Epithelial cell of proximal tubule (primary cell): ENCODE results near the gene TUBB. TPM values are rescaled to one million over a fixed set of nuclear protein-coding genes. Genes with fewer than 3 reads are reported as not detected.

Experiments
- DNase-seq: peaks from one replicate; pipeline ENCODE4 v3.0.0-alpha.2; 2011; ENCODE audit warnings: low read depth
- H3K4me3 ChIP-seq: 2 replicates; pipeline ENCODE4 v1.5.1; 2011; ENCODE audit warnings: low read depth, mild to moderate bottlenecking, low read length
- CTCF ChIP-seq: conservative IDR thresholded peaks from 2 replicates; pipeline ENCODE4 v1.5.1; 2012; ENCODE audit warnings: low read depth, mild to moderate bottlenecking, low read length
- total RNA-seq: library from RNA; depleted of rRNA; stranded (reverse); fragments of >200 nt; gene quantifications from 2 replicates; pipeline ENCODE4 v1.2.3, GENCODE V29; 2015

Gene TUBB
- total RNA-seq, 1 donor from 2014 or later = 1,157 TPM

DNA sequence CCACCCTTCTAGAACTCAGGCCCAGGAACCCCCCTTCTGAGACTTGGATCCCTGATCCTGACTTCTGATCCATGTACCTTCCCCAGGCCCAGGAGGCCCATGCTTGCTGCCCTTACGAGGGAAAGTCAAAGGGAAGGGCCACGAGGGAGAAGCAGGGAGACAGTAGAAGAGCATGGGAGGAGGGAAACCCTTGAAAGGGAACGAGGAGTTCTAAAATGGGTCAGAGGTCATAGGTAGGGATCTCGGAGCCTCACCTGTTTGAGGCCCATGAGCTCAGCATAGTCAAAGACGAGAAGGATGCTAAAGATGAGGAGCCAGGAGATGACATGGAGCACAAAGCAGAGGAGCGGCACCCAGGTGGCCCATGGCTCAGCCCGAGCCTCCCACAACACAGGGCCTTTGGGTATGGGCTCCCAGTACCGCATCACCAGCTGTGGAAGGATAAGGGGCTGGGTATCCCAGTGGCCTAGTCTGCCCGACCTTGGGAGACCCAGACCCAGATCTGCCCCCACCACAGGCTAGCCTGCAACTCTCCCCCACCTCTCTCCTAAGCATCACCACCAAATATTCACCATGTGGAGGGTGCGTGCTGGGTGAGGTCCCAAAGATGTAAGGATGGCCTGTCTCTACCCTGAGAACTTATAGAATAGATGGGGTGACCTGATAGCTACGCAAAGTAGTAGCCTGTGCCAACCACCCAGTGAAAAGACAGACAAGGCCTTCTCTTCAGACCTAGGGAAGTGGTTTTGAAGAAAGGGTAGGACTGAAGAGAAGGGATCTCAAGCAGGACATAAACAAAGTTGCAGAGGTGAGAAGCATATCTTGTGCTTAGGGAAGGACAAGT is 30.9 kb upstream of the TUBB start:
- DNase-seq = no peak
- no peak overlapping the region for H3K4me3 ChIP-seq

GRCh38 chr6:30689985-30690384 is 30.2 kb upstream of the TUBB start:
- TF ChIP-seq CTCF = no peak
- peak overlapping the region; percentile 82 for H3K4me3 ChIP-seq
- no peak for DNase-seq

More for the DNA sequence above, 30.9 kb upstream of the TUBB start:
- no peak for TF ChIP-seq CTCF

DNA sequence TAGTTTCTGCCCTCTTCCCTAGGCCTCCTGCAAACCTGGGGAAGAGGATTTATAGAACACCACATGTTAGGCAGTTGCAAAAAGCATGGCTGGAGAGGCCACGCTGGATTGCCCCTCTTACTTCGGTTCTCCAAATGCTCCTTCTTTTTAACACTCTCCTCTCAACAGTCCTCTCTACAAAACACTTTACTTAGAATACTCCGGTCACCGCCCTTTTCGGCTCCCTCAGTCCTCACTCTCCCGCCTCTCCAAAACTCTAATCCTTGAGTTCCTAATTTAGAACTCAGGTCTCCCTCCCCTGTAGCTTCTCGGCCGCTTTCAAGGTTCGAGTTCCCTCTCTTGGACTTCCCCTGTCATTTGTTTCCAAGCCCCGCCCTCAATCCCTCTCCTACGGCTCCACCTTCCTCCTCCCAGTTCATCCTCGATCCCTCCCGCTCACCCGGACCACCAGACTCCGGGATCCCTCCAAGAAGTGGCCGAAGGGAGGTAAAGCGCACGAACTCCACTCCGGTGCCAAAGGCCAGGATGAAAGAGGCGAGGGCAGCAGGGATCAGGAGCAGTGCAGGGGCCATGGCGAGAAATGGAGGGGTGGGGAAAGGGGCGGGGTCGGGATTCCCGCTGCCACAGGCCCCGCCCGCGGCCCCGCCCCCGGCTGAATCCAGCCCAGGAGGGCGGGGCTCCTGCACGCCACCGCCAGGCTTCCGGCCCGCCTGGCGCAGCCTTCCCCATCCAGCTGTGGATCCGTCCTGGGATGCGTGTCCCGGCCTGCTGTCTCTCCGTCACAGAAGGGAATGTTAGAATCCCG is 29.5 kb upstream of the TUBB start, which contains the start of gene NRM:
NRM (minus strand) TSS at position 582 of the 805 bp plus-strand sequence; CDS start at position 572, 10 bp downstream.
- peak within 1 kb of the TSS; percentile 82 for H3K4me3 ChIP-seq
- no peak for TF ChIP-seq CTCF
- no peak for DNase-seq

- no peak for DNase-seq
- H3K4me3 ChIP-seq = peak overlapping the region; percentile 82
- no peak for TF ChIP-seq CTCF
These were observed 28.8 kb upstream of the TUBB start for GRCh38 chr6:30691208-30691847.

DNA sequence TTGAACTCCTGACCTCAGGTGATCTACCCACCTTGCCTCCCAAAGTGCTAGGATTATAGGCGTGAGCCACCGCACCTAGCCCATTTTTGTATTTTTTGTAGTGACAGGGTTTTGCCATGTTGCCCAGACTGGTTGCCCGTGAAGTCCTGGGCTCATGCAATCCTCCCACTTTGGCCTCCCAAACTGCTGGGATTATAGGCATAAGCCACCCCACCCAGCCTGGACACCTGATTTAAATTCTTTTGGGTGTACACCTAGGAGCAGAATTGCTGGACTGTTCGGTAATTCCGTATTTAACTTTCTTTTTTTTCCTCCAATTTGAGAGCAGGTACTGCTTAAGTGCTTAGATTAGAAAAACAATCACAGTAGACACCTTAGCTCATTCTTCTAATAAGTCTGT is 23.7 kb upstream of the TUBB start:
- TF ChIP-seq CTCF = no peak
- DNase-seq = no peak
- H3K4me3 ChIP-seq = no peak overlapping the region

- no peak for TF ChIP-seq CTCF
- no peak overlapping the region for H3K4me3 ChIP-seq
- DNase-seq = no peak
These were observed 19.8 kb upstream of the TUBB start for GRCh38 chr6:30700340-30700739.
